COLO829 (cell line): Measurements from ENCODE around the gene VSIR.

Experiments
- DNase-seq: peaks from one replicate; pipeline ENCODE4 v3.0.0; 2012; ENCODE audit warnings: low spot score

VSIR gene

DNA sequence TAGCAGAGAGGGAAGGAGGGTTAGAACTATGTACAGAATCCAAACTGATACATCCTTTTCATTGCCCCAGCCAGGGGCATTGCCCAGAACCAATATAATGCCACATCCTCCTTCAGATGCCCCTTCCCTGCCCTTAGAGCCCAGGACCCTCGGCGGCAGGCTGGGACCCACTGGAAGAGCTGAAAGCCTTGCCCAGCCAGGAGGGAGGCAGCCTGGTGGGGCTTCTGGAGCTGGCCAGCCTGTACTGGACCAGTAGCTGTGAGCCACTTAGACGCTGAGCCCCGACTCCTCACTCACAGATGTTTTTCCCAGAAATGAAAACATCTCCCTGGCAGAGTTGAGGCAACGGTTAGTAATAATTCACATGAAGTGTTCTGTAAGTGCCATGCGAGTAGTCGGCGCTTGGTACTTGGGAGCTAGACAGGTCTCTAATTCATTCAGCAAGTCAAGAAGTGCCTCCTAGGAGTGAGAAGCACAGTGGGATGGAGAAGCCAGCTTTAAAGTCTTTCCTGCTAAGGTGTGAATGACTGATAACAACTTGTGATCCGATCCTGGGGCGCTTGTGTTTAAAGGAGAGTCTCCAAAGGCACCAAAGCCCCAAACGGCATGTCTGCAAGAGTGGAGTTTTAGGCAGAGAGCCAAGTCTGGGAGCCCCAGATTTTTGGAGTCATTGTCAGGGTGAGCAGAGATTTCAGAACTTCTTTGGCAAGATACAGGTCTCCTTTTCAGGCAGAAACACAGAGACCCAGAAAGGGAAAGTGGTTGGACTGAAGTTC is 9.8 kb downstream of the VSIR start:
- DNase-seq, result no peak

DNA sequence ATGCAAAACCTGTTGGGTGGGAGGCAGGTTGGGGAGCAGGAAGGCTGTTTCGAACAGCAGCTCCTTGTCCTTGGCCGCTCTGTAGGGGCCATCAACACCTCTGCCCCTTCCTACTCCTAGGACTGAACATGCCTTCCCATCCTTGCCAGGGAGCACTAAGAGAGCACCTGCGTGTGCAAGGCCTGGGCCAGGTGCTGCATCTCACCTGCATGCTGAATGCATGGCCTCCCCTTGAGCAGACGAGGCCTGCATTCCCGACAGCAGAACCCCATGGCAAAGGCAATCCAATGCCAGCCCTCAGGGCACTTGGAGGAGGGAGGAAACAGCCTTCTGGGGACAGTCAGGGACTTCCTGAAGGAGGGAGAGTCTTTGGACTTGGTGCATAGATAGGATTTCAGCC is 11.0 kb downstream of the VSIR start:
- DNase-seq, result no peak

DNA sequence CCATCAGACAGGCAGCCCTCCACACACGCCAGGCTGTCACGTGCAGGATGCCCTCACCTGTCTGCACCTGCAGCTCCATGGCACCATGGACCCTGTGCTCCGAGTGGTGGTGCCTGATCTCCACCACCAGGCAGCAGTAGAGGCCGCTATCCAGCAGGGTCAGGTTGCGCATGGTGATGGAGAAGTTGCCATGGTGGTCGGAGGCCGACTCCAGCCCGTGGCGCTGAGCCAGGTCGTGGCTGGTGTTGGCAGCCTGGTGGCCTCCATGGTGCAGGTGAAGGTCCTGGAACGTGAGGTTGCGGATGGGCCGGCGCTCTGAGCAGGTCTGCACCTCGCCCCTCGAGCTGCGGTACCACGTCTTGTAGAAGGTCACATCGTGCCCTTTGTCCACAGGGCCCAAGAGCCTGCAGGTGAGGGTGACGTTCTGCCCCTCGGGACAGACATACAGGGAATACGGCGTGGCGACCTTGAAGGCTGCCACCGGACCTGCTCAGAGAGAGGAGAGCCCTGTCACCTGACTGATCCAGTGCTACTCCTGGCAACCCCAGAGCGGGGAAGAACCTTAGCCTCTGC is 11.7 kb downstream of the VSIR start:
- no peak for DNase-seq

DNA sequence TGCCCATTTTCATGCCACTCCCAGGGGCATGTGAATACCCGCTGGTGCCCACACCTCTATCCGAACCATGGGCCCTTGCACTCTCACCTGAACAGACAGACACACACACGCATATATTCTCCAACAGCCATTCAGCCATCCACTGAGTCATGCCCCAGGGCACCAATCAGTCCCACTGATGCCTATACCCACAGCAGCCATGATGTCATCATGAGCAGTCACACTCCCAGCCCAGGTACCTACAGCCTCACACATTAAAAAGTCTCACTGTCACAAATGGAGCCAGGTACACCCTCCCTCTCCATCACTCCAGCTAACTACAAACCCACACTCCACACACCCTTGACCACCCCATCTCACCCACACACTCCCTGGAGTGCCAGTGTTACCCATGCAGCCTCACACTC is 12.2 kb downstream of the VSIR start:
- DNase-seq, result no peak

DNA sequence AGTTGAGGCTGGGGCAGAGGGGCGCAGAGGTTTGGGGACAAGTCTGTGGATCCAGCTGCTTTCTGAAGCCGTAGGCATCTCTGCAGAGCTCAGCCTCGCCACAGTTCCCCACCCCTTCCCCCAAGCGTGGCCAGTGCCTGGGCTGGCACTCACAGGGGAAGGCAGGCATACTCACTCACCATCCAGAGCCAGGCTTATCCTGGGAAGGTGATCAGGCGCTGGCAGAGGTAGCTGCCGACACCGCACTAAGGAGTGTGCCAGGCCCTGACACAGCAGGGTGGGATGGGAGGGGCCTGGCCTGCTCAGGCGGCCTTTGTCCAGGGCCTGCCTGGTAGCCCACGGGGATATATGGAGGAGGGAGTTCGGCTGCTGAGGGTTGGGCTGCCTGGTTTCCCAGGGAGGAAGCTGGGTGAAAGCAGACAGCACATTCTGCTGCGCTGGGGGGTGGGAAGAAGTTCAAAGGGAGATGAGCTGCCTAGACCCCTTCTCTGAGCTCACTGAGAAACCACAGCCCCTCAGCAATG is 15.9 kb downstream of the VSIR start:
- no peak for DNase-seq

DNA sequence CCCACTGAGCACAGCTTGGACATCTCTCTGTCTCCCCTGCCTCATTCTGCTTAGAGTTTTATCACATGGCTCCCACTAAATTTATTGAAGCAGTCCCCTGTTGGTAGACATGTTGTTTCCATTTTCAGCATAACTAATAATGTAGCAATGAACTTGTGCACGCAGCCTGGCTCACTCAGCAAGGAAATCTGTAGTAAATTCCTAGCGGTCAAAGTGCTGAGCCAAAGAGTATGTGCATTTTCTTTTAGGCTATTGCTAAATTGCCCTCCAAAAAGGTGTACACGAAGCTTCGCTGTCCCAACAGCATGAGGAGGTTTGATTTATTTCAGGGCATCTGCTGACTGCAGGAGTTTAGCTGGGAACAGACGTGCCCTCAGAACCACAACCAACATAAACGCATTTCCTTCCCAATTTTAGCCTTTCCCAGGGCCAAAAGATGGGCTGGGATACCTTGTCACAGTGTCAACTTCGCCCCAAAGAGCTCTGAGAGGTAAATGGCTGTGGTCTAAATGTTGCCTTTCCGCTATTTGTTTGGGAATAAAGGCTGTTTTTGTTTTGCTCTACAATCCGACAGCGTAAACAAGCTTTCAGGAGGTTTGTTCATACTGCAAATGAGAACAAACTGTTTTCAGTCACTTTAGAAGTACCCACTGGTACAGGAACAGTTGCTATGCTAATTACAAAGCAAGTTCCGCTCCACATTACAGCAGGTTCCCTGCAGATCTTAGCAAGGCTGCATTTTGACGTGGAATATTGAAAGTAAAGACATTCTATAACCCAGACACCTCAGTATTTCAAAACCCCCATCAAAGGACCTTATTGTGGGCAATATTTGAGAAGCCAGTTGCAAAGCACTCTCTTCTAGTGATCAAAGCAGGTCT is 16.8 kb downstream of the VSIR start:
- DNase-seq, result no peak

DNA sequence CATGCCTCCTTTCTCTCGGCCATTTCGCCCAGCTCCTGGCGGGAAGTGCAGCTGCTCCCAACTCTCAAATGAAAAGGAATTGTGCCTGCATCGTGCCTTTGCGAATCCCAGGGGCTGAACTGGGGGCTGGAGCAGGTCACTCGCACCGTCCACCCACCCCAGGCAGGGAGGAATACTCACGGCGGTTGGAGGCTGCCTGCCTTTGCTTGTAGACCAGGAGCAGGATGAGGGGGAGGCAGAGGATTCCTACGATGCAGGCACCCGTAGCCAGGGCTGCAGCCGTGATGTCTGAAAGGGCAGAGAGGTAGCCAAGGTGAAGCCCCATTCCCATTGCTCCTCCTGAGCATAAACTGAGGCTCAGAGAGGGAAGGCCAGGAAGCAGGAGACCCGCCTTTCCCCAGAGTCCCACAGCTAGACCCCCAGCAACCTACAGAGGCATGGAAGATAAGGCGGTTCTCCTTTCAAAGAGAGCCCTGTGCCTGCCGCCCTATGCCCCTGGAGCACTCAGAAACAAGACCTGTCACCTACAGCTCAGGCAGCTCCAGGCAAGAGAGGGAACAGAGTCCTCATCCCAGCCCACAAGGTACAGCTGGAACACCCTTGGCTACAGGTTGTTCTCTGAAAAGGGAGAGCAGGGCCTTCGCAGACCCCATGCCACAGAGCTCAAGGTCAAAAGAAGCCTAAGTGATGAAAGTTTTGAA is 18.0 kb downstream of the VSIR start:
- DNase-seq, result no peak

DNA sequence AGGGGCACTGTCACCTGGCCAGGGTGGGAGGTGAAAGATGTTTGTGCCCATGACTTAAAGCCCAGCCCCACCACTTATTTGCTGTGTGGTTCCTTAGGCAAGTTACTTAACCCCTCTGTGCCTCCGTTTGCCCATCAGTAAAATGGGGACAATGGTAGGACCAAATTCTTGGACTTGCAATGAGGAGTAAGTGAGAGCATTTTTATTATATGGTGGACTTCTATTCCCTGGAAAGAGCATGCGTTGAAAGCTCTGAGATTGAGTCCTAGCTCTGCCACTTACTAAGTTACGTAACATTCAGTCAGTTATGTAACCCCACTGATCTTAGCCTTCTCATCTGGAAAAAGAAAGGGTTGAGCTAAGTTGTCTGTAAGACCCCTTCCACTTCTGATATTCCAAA is 18.8 kb downstream of the VSIR start:
- no peak for DNase-seq

DNA sequence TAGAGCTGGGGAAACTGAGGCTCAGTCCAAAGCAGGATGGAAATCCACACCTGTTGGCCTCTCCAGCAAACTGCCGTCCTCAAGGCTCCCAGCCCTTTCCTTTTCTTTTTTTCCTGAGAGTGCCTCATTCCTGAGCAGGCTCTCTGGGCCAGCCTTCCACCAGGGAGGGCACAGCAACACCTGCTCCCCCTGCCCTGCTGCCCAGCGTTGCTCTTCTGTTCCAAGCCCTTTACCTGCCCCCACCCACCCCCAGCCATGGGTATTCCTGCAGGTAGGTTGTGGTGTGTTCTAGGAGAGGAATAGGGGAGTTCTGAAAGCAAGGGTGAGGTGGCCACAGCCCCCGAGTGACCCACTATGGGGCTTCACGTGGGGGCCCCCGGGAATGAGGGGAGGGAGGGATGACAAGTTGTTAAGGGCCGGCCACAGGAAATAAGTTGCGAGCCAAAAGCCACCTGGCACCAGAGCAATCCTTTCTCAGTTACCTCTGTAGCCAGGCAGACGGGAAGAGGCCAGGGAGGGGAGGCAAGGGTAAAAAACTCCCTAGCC is 19.3 kb downstream of the VSIR start:
- no peak for DNase-seq

DNA sequence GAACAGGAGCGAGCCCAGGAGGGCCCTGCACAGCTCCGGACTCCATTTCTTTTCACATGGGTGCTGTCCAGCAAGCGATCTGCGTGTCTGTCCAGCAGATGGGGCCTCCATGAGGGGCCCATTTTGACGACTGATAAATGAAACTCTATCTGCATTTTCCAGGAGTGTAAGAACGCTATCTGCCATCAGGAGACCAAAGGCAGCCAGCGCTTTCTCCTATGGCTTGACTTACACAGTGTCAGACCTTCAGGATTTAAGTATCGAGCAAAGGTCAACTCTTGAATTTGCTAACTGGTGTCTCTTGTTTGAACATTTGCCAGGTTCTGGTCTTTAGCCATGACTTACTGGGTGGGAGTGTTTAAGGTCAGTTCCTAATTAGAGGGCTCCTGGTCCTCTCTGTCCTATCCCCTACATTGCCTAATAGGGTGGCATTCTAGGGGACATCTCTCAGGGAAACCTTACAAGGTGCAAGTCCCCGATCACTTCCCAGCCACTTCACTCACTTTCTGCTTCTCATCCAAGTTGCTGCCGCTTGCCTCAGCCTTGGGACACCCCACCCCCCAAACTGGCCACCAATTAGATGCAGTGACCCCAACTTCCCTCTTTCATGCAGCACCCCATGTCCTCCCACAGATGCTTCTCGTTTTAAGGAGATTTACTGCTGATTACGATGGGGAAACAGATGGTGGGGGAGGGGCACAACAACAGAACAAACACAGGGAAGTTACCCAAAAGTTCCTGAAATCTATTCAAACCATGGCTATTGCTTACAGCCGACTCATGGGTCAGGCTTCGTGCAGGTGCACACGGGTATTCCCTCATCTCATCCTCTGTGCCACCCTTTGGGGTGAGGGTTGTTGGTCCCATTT is 20.0 kb downstream of the VSIR start:
- no peak for DNase-seq

DNA sequence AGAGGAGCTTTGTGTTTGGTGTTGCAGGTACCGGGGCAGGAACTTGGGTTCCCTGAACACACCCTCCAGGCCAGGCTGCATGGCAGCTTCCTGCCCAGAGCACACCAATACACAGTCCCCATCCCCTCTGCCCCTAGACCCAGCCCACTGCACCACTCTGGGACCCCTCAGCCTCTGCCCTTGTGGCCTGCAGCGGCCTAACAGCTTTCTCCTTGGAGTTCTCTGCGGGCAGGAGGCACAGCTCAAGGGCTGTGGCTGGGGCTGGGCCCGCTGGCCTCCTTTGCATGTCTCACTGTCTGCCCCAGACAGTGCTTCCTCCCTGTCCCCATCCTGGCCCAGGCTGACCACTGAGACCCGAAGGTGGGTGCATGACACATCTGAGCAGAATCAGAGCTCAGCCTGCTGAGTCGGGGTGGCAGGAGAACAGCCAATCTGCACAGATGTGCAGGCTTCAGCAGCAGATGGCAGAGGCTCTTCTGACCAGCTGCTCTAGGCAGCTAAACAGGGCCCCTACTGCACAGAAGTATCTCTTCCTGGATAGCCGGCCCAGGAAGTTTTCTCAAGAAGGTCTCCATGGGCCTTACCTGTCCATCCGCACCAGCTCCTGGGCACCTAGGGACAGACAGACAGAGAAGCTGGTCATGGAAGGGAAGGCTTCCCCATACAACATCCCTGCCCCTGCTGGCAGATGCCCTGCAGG is 20.8 kb downstream of the VSIR start:
- DNase-seq, result no peak

DNA sequence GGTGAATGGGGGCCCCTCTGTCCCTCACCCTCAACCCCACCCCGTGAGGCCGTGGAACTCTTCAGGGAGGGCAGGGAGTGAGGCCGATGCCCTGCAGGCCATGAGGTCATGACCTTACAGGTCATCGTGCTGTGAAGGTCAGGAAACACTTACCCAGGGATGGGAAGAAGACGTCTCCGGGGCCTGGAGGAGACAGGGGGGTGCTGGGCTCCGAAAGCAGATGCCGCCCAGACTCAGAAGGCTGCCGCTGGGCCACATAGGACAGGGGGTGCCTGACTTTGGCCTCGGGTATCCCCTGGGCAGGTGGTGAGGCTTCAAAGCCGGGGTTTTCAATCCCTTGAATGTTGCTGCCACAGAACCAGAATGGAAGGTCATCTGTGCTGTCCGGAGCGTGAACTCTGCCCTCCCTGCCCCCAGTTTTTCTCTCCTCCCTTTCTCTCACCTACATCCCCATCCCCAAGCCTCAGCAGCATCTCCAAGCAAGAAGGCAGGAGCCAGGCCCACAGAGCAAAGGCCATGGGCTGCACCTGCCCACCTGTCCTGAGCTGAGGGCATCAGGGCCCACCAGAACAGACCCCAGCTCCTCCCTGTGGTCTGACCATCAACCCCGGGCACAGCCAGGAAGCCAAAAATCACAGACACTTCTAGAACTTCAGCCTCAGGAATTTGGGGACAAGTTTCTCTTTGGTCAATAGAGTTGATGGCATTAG is 21.6 kb downstream of the VSIR start:
- DNase-seq, result no peak

DNA sequence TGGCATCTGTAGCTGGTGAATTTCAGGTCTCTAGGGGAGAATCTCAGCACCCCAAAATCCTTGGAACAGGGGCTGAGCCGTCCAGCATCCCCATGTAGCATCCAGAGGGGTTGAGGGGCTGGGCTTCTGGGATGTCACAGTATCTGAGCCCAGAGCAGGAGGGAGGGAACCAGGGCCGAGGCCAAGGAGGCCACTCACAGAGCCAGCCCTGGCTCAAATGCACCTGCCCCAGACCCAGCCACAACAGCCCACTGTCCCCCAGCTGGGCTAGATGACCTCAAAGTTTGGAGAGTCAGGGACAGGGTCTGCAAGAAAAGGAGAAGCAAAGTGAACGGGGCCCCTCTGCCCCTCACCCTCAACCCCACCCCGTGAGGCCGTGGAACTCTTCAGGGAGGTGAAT is 22.3 kb downstream of the VSIR start:
- no peak for DNase-seq

DNA sequence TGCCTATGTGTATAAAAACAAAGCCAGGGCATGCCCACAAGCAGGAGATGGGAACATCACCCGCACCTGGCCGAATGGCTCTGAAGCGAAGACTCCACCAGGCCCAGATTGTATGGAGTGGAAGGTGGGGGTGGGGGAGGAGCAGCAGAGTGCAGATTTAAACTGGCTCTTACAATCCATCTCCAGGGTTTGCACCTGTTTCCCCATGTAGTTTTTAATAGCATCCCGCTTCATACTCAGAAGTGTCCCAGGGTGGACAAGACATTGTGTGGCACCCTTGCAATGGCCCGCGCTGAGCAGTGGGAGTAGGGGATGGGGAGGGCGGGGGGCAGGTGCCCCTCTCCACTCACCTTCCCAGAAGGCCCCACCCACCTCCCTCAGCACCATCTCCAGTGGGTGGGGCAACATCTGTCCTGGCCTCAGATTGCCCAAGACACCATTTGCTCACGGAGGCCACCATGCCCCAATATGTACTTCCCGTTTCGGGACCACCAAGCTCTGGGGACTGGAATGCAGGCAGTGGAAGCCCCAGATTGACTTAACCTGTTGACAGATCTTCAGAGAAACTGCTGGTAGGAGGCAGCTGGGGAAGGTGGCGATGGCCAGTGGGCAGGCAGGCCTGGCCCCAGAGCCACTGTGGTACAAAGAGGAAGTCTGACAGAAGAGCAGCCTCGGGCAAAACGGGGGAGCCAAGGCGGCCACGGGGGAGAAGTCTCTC is 23.0 kb downstream of the VSIR start:
- DNase-seq, result no peak

DNA sequence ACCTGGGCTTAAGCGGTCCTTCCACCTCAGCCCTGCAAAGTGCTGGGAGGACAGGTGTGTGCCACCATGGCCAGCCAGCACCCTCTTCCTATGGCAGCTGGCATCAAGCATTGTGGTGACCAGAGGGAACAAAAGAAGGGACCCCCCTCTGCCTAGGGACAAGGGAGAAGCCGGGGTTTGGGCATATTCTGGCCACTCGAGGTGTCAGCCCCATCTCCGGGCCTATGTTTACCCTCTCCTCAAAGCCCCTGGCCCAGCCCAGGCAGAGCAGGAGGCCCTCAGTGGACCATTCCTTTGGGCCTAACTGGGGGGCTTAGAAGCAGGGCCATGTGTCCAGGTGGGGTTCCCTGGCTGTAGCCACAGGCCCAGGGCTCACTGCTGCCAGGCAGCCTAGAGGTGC is 23.9 kb downstream of the VSIR start:
- no peak for DNase-seq

DNA sequence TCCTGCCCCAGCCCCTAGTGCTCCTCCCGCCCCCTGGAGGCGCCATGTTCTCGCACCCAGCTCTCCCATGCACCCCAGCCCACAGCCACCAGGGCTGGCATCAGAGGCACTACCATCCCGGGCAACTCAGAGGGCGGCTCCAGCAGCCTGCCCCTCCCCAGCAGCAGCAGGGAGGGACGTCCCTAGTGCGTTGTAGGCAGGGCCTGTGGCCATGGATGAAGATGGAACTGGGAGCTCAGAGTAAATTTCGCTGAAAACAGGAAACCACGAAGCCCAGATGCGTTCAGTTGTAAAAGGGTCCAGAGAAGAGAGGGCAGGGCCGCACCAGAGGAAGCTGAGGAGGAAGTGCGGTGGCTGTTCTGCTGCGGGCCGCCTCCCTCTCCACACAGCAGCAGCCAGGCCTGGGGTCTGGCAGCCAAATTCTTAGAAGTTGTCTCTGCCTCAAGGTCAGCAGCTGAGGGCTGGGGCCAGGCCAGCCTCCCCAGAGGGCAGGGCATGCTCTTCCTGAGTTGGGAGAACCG is 24.6 kb downstream of the VSIR start:
- DNase-seq, result no peak

DNA sequence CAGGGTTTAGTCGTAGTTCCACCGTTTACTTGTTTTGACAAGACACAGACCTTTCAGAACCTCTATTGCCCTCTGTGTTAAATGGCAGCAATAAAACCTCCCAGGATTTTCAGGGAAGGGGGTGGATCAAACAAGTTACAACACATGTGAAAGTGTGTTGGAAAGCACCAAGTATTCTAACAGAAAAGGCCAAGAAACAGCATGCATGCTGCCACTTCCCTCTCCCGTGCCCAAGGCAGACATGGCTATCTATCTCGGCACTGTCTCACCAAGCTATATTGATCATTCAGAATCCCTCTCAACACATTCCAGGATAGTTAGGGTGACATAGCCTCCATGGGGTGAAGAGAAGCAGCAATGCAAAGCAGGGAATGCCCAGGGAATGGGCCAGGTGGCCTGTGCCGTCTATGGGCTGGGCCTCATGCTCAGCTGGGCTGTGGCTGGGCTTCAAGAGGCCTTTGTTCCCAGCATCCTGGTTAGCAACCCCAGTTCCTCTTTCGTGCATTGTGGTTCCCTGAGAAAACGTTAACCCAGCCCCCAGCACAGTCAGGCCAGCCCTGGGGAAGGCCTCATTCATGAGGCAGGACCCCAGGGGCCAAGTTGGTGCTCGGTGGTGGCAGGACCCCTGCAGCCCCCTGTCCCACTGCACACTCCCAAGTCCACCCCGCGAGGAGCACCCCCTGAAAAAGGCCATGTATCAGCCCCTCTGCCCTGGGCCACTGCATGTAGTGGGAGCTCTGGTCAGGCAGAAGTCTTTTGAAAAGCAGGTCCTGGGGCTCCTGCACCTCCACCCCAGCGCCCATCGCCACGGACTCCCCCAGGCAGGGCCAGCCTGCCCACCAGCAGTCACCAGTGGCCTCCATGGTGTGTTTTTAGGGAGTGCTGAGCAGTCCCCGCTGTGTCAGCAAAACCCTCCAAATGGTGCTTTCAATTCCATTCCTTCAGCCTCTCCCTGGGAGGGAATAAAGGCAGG is 25.5 kb downstream of the VSIR start:
- no peak for DNase-seq
